ENCODE data around the gene PIPOX. TPM values are rescaled to one million over a fixed set of nuclear protein-coding genes. Genes with fewer than 3 reads are reported as not detected.
"Not testable (repeated sequence)": the region's sequence is repeated elsewhere in the genome, so short reads cannot be mapped to it uniquely, and the experiment has no call there.

PIPOX gene
- total RNA-seq, 1 donor from 2014 or later: 0.26 TPM

DNA sequence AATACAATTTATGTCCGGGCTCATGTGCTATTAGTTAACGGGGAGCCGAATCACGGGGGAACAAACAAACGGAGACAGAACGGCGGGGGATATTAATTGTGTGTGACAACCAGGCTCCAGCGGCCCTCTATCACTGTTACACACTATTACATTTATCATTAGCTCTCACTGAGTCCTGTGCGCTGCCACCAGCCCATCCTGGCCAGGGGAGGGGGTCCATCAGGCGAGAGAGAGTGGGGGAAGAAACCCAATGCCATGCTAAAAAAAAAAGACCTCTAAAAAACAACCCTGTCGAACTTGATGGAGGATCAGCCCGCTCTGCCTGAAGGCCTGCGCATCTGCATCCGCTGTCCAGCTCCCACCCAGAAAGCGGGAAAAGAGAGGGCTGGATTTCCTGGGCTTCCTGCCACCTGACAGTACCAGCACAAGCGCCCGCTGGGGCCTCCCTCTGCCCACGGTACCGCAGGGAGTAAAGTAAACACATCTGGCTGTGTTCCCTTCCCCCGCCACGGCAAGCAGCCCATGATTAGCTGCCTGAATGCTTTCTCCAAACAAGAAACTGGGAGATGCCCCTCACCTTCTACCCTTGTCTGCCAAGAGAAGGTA lies 41.7 kb downstream of the PIPOX start:
- TF ChIP-seq, protein P1, sequence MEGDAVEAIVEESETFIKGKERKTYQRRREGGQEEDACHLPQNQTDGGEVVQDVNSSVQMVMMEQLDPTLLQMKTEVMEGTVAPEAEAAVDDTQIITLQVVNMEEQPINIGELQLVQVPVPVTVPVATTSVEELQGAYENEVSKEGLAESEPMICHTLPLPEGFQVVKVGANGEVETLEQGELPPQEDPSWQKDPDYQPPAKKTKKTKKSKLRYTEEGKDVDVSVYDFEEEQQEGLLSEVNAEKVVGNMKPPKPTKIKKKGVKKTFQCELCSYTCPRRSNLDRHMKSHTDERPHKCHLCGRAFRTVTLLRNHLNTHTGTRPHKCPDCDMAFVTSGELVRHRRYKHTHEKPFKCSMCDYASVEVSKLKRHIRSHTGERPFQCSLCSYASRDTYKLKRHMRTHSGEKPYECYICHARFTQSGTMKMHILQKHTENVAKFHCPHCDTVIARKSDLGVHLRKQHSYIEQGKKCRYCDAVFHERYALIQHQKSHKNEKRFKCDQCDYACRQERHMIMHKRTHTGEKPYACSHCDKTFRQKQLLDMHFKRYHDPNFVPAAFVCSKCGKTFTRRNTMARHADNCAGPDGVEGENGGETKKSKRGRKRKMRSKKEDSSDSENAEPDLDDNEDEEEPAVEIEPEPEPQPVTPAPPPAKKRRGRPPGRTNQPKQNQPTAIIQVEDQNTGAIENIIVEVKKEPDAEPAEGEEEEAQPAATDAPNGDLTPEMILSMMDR (IDR thresholded peaks at IDR 0.05; ENCODE audit: insufficient read depth, low read length, severe bottlenecking): no peak
- H3K36me3 ChIP-seq (ENCODE audit: control insufficient read depth, insufficient read depth, low read length): peaks cover 39% of the 10 kb centered on the region
- no peaks in the 10 kb centered on the region for H3K27me3 ChIP-seq (ENCODE audit: control insufficient read depth, insufficient read depth, low read length)
- DNase-seq (ENCODE audit: low read depth): no peak
- H3K4me3 ChIP-seq (ENCODE audit: low read depth, low read length): no peak overlapping the region
- FAIRE-seq: no peak

DNA sequence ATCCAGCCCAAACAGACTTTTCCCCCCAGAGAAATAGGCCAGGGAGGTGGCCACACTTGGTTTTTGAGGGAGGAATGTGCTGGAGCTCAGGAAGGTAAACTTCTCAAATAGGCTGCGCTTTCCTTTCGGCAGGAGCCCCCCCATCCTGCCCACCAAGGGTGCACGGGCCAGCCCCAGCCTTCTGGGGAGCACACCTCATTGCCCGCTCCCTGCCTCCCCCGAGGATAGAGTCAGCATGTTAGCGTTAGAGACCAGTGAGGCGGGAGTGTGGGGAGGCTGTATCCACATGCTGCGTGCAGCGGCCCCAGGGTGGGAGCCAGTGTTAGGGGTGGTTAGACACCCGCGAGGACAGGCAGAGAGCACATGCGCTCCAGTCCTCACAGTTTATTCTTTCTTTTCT lies 42.3 kb downstream of the PIPOX start:
- no peak for FAIRE-seq
- H3K36me3 ChIP-seq (ENCODE audit: control insufficient read depth, insufficient read depth, low read length): peaks cover 43% of the 10 kb centered on the region
- no peak overlapping the region for H3K4me3 ChIP-seq (ENCODE audit: low read depth, low read length)
- TF ChIP-seq, protein P1 (IDR thresholded peaks at IDR 0.05; ENCODE audit: insufficient read depth, low read length, severe bottlenecking): no peak
- H3K27me3 ChIP-seq (ENCODE audit: control insufficient read depth, insufficient read depth, low read length): no peaks in the 10 kb centered on the region
- no peak for DNase-seq (ENCODE audit: low read depth)

DNA sequence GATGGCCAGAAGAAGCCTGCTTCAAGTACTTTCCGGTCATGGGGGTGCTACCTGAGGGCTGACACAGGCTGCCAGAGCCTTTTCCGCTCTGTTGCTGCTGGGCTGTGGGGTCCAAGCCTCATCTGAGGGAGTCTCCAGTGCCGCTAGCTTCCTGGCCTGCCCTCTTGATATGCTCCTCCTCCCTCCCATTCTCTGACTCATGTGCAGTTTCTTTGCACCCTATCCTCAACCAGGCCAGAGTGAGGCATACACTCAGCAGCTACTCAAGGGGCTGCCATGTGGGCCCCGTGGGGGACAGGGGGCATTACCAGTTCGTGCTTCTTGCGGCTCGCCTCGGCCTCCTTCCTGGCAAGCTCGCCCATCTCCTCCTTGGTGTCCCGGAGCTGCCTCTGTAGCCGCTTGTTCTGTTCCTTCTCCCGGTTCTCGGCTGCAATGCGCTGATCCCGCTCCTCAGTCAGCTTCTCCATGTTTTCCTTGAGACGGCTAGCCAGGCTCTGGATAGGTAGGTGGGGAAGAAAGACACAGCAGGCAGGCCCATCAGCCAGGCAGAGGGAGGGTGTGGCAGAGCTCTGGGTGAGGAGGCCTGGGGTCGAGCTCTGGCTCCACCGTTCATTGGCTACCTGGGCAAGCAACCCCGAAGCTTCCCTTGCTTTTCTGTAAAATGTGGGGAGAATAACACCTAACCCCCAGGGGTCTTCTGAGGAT lies 43.8 kb downstream of the PIPOX start:
- FAIRE-seq: no peak
- TF ChIP-seq, protein P1 (IDR thresholded peaks at IDR 0.05; ENCODE audit: insufficient read depth, low read length, severe bottlenecking): no peak
- peaks cover 48% of the 10 kb centered on the region for H3K36me3 ChIP-seq (ENCODE audit: control insufficient read depth, insufficient read depth, low read length)

DNA sequence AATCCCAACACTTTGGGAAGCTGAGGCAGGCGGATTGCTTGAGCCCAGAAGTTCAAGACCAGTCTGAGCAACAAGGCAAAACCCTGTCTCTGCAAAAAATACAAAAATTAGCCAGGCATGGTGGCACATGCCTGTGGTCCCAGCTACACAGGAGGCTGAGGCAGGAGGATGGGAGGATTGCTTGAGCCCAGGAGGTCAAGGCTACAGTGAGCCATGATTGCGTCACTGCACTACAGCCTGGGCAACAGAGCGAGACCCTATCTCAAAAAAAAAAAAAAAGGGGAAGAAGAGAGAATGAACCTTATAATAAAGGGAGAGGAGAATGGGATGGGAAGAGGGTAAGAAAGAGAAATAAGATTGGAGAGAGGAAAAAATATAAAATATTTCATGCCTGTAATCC lies 45.8 kb downstream of the PIPOX start:
- not testable (repeated sequence) for DNase-seq (ENCODE audit: low read depth); H3K4me3 ChIP-seq (ENCODE audit: low read depth, low read length); FAIRE-seq; H3K27me3 ChIP-seq (ENCODE audit: control insufficient read depth, insufficient read depth, low read length)
- peaks cover 49% of the 10 kb centered on the region for H3K36me3 ChIP-seq (ENCODE audit: control insufficient read depth, insufficient read depth, low read length)

More for the DNA sequence above, 43.8 kb downstream of the PIPOX start:
- Histone ChIP-seq H3K4me3 (ENCODE audit: low read depth, low read length) (no peak overlapping the region), H3K27me3 (ENCODE audit: control insufficient read depth, insufficient read depth, low read length) (no peaks in the 10 kb centered on the region)
- no peak for DNase-seq (ENCODE audit: low read depth)

GRCh38 chr17:29089601-29090044 lies 46.7 kb downstream of the PIPOX start:
- DNase-seq (ENCODE audit: low read depth) (no peak), FAIRE-seq (no peak)
- TF ChIP-seq, protein P1 (IDR thresholded peaks at IDR 0.05; ENCODE audit: insufficient read depth, low read length, severe bottlenecking): no peak
- H3K36me3 ChIP-seq (ENCODE audit: control insufficient read depth, insufficient read depth, low read length): peaks cover 57% of the 10 kb centered on the region
- no peak overlapping the region for H3K4me3 ChIP-seq (ENCODE audit: low read depth, low read length)
- no peaks in the 10 kb centered on the region for H3K27me3 ChIP-seq (ENCODE audit: control insufficient read depth, insufficient read depth, low read length)

DNA sequence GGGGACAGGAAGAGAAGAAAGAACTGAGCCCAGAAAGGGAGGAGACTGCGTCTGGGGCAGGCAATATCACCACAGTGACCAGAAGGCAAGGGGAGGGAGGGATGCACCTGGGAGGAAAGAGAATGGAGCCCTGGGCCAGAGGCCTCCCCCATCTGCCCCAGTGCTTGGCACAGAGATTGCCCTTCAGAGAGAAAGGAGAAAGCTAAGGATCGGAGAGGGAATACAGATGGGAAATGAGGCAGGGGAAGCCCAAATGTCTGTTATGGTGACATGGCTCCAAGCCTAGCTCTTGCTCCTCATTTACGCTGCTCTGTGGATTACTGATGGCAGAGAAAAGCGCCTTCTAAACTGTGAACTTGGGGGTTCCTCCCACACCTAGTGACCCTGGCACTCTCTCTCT lies 47.2 kb downstream of the PIPOX start:
- peaks cover 55% of the 10 kb centered on the region for H3K36me3 ChIP-seq (ENCODE audit: control insufficient read depth, insufficient read depth, low read length)
- FAIRE-seq (no peak), DNase-seq (ENCODE audit: low read depth) (no peak)
- H3K27me3 ChIP-seq (ENCODE audit: control insufficient read depth, insufficient read depth, low read length): no peaks in the 10 kb centered on the region
- H3K4me3 ChIP-seq (ENCODE audit: low read depth, low read length): no peak overlapping the region
- TF ChIP-seq, protein P1 (IDR thresholded peaks at IDR 0.05; ENCODE audit: insufficient read depth, low read length, severe bottlenecking): no peak
